Left lobe of liver (tissue), 1 donor: ENCODE data around the gene JMJD8. TPM values are rescaled to one million over a fixed set of nuclear protein-coding genes. Genes with fewer than 3 reads are reported as not detected.

Experiments used
- total RNA-seq: library from RNA; stranded (reverse); gene quantifications from one replicate; pipeline ENCODE4 v1.2.1, GENCODE V29; 2021
- donor health status: DM: no; HTN: yes; CAD: no.

Gene JMJD8
- total RNA-seq, 1 donor from 2014 or later = 40.5 TPM

Other genes with a start within 250 kb of the JMJD8 start
- gene CAPN15, start 156.6 kb downstream of the JMJD8 start, total RNA-seq = 31.6 TPM
- not detected for gene PRR35, start 123.9 kb downstream of the JMJD8 start, total RNA-seq
- 0.28 TPM for gene NHLRC4, start 117.3 kb downstream of the JMJD8 start, total RNA-seq
- 42.1 TPM for gene PIGQ, start 114.4 kb downstream of the JMJD8 start, total RNA-seq
- 15.5 TPM for gene RAB40C, start 94.3 kb downstream of the JMJD8 start, total RNA-seq
- gene WFIKKN1, start 53.3 kb downstream of the JMJD8 start, total RNA-seq = 0.96 TPM
- 33.2 TPM for gene METTL26, start 48.0 kb downstream of the JMJD8 start, total RNA-seq
- 101 TPM for gene MCRIP2, start 42.5 kb downstream of the JMJD8 start, total RNA-seq
- 17.2 TPM for gene WDR90, start 35.0 kb downstream of the JMJD8 start, total RNA-seq
- 57.9 TPM for gene RHOT2, start 16.2 kb downstream of the JMJD8 start, total RNA-seq
- gene RHBDL1, start 8.7 kb downstream of the JMJD8 start, total RNA-seq = 1.1 TPM
- 56.2 TPM for gene STUB1, start 3.9 kb downstream of the JMJD8 start, total RNA-seq
- 12.2 TPM for gene WDR24, start 6.1 kb upstream of the JMJD8 start, total RNA-seq
- gene FBXL16, start 21.5 kb upstream of the JMJD8 start, total RNA-seq = 0.30 TPM
- gene METRN, start 30.8 kb upstream of the JMJD8 start, total RNA-seq = 60.0 TPM
- gene ANTKMT, start 36.8 kb upstream of the JMJD8 start, total RNA-seq = 37.1 TPM
- gene CCDC78, start 42.1 kb upstream of the JMJD8 start, total RNA-seq = 0.38 TPM
- gene HAGHL, start 42.8 kb upstream of the JMJD8 start, total RNA-seq = 1.2 TPM
- gene CIAO3, start 56.7 kb upstream of the JMJD8 start, total RNA-seq = 18.3 TPM
- 0.08 TPM for gene MSLN, start 76.4 kb upstream of the JMJD8 start, total RNA-seq
- 9.0 TPM for gene RPUSD1, start 104.0 kb upstream of the JMJD8 start, total RNA-seq
- 6.4 TPM for gene CHTF18, start 104.3 kb upstream of the JMJD8 start, total RNA-seq
- not detected for gene GNG13, start 116.4 kb upstream of the JMJD8 start, total RNA-seq